ENCODE data around the gene CUEDC1.
"Not testable (repeated sequence)": the region's sequence is repeated elsewhere in the genome, so short reads cannot be mapped to it uniquely, and the experiment has no call there.

Gene CUEDC1

DNA sequence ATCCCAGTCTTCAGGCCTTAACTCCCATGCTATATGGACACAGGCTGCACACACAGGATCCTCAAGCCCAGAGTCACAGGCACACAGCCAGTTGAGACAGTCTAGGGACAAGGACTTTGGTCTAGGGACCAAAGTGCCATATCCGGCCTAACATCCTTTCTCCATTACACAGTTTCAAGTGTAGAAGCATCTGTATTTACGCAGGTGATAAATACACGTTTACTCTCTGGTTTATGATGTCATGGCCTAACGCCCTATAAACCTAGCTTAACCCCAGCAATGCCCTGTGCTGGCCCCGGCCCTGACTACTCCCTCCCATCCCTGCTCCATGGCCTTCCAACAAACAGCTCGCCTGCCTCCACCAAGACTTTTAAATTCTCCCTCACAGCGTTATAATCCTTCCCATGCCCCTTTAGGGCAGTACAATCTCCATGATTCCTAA, 17.1 kb downstream of the CUEDC1 start:
- DNase-seq (ENCODE audit: low read depth in 2 of 2): no peak

GRCh38 chr17:57937492-57937891, 17.7 kb downstream of the CUEDC1 start:
- DNase-seq (ENCODE audit: low read depth in 2 of 2): no peak

GRCh38 chr17:57935833-57936807, 19.1 kb downstream of the CUEDC1 start:
- DNase-seq (ENCODE audit: low read depth in 2 of 2): no peak

DNA sequence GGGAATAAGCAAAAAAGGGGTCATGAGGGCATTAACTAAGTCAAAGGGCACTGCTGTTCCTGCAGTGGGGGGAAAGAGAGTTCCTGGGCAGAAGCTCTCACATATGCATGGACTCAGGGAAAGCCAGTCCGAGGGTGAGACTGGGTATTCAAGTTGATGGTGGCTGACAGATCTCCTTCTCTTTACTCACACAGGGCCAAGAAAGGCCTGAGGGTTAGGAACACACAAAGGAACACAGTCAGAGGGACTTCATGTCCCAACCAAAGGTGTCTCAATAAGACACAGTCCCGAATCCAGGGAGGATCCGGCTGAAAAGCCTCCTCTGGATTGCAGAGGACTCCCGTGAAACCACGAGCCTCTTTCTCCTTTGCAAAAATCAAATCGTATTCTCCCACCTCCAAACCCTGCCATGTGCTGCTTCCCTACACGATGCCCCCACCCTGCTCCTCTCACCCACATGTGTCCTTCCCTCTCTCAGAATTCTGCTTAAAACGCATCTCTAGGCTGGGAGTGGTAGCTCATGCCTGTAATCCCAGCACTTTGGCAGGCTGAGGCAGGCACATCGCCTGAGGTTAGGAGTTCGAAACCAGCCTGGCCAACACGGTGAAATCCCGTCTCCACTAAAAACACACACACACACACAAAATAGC, 23.6 kb downstream of the CUEDC1 start:
- no peak for DNase-seq (ENCODE audit: low read depth in 2 of 2)

- no peak for DNase-seq (ENCODE audit: low read depth in 2 of 2)
Observed at GRCh38 chr17:57930239-57930638, 25.0 kb downstream of the CUEDC1 start.

GRCh38 chr17:57929386-57929785, 25.8 kb downstream of the CUEDC1 start:
- DNase-seq (ENCODE audit: low read depth in 2 of 2): no peak

GRCh38 chr17:57928928-57929327, 26.3 kb downstream of the CUEDC1 start:
- DNase-seq (ENCODE audit: low read depth in 2 of 2): no peak

- DNase-seq (ENCODE audit: low read depth in 2 of 2): no peak
Observed at GRCh38 chr17:57927048-57927723, 28.0 kb downstream of the CUEDC1 start.

GRCh38 chr17:57926723-57927047, 28.5 kb downstream of the CUEDC1 start:
- DNase-seq (ENCODE audit: low read depth in 2 of 2): no peak

DNA sequence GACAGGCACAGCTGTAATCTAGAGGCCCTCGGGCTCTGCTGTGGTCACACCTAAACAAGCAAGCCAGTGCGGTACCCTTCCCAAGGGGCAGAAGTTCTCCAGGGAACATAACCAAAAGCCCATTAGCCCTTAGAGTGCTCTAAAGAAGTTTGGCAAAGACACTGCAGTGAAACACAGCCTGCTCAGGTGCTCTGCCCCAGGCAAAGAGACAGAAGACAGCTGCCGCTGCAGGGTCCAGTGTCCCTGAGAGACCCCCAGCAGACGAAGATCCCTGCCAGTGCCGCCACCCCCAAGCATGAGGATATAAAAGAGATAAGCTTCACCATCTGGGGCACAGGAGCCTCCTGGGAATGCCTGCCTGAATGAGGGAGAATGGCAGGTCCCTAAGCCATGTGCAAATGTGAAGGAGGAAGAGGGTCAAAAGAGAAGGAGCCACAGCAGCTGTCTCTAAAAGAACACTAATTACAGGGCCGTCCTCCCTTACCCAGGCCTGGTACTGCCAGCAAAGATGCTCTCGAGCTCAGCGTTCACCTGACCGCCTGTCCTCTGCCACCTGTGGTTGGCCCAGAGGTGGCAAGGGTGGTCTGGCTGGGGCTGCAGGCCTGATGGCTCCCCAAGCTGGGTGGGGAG, 29.7 kb downstream of the CUEDC1 start:
- no peak for DNase-seq (ENCODE audit: low read depth in 2 of 2)

DNA sequence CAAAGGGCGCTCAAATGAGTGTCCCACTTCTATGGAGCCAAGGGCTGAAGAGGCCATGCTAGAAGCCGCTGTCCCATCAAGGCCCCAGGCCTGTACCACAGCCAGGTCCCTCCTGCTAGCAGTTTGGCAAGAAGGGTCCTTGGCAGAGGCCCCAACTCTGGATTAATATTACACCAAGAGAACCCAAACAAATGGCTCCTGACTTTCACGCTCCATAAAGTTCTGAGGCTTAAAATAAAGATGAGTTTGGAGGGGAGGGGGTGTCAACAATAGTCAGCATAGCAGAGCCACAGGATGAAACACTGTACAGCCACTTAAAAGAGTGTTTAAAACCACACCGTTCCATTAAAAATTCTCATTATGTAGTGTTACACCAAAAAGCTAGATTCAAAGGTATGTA, 30.5 kb downstream of the CUEDC1 start:
- no peak for DNase-seq (ENCODE audit: low read depth in 2 of 2)

DNA sequence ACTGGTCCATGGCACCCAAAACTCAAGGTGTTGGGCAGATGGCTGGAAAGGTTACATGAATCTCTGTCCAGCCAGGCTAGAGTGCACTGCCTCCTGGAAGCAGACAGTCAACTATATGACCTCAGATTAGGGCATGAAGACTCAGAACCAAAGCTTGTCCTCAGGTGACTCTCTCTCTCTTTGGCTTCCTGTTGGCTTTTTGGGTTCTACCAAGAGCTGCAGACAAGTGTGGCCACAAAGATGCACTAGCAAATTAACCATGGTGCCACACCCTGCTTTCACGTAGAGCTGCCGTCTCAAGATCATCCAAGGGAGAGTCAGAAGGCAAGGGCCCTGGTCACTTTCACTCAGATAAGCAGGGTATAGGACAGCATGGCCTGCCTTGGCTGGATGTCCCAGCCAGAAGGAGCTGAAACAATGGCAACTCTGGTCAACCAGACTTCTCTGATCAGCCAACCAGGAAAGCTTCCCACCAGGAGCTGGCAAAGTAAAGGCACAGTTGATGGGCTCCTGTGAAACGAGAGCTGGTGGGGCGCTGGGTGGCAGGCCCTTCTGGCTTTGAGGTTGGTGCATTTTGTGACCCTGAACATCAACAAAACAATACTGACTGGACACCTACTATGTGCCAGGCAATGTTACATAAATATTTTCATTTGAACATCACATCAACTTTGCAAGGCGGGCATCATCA, 31.9 kb downstream of the CUEDC1 start:
- no peak for DNase-seq (ENCODE audit: low read depth in 2 of 2)

DNA sequence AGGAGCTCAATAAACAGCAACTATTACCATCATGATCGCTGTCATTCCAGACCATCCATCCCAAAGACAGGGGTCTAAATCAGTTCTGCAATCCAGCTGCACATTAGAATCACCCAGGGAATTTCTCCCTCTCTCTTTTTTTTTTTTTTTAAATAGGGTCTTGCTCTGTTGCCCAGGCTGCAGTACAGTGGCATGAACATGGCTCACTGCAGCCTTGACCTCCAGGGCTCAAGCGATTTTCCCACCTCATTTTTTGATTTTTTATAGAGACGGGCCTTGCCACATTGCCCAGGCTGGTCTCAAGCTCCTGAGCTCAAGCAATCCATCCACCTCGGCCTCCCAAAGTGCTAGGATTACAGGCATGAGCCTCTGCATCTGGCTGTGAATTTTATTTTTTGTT, 32.5 kb downstream of the CUEDC1 start:
- DNase-seq (ENCODE audit: low read depth in 2 of 2): not testable (repeated sequence)

GRCh38 chr17:57920916-57921703, 34.1 kb downstream of the CUEDC1 start:
- DNase-seq (ENCODE audit: low read depth in 2 of 2): no peak

DNA sequence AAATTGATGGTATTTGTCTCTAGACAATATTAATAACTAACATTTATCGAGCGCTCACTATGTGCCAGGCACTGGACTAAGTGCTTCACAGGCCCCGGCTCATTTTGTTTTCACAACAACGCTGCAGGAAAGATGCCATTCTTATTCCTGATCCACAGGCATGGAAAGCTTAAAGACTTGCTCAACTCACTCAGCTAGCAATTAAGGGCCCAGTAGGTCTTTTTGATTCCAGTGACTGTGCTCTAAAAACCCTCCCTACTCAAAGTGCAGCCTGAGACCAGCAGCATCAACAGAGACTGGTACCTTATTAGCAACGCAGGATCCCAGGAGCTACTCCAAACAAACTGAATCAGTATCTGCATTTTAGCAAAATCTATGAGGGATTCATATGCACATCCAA, 35.3 kb downstream of the CUEDC1 start:
- no peak for DNase-seq (ENCODE audit: low read depth in 2 of 2)

GRCh38 chr17:57918017-57918895, 37.0 kb downstream of the CUEDC1 start:
- no peak for DNase-seq (ENCODE audit: low read depth in 2 of 2)

DNA sequence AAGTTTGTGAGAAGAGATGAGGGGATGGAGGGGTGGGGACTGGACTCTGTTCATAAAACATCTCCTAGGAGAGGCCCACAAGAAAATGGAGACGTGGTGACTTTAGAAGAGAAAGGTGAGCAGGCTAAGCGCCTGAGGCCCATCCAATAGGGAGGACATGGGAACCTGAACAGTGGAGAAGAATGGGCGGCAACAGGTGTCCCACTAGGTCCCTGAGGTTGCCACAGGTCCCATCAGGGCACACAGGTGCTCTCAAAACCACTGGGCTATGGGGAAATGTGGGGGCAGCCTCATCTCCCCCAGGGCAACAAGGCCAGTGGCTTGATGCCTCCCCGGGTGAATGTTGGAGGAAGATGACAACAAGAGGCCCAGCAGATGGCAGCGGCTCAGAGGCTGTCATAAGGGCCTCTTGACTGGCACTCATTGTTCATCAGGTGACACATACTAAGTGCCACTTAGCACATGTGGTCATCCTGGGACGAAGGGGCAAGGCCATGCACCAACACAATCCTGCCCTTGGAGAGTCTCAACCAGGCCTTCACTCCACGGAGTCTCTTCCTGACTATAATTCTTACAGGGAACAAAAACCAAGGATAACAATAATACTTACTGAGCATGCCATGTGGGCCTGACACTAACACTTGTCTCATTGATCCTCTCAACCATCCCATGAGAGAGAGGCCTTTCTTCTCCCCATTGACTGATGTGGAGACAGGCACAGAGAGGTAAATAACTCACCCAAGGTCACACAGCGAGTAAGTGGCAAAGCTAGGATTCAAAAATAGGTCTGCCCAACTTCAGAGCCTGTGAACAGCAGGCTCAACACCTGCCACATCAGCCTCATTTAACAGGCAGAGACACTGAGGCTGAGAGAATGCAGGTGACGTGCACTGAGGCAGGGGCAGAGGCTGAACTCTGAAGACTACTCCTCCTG, 38.0 kb downstream of the CUEDC1 start:
- no peak for DNase-seq (ENCODE audit: low read depth in 2 of 2)

- no peak for DNase-seq (ENCODE audit: low read depth in 2 of 2)
Observed at GRCh38 chr17:57915985-57916757, 39.0 kb downstream of the CUEDC1 start.

All from stimulated activated CD8-positive, alpha-beta memory T cell treated with anti-CD3 and anti-CD28 coated beads, Interleukin-2, amount 100 ng/mL, for 48 hours (primary cell).